Ectodermal cell (in vitro differentiated cells): Measurements from ENCODE around the gene FOSL1.
"Not testable (repeated sequence)": the region's sequence is repeated elsewhere in the genome, so short reads cannot be mapped to it uniquely, and the experiment has no call there.

Source experiments
- H3K27ac ChIP-seq: 2 replicates; pipeline ENCODE4 v1.7.0; 2013; ENCODE audit warnings: mild to moderate bottlenecking, low read depth, low read length; ENCODE audit not compliant: insufficient read depth, poor library complexity, severe bottlenecking
- H3K27me3 ChIP-seq: 2 replicates; pipeline ENCODE4 v1.7.0; 2013; ENCODE audit warnings: mild to moderate bottlenecking, low read length; ENCODE audit not compliant: insufficient read depth, control insufficient read depth, poor library complexity, severe bottlenecking
- H3K36me3 ChIP-seq: one replicate; pipeline ENCODE4 v1.7.0; 2013; ENCODE audit warnings: low read length; ENCODE audit not compliant: control insufficient read depth, insufficient read depth
- H3K4me1 ChIP-seq: one replicate; pipeline ENCODE4 v1.7.0; 2013; ENCODE audit warnings: low read length; ENCODE audit not compliant: control insufficient read depth, insufficient read depth
- H3K4me3 ChIP-seq: 2 replicates; pipeline ENCODE4 v1.7.0; 2013; ENCODE audit warnings: low read depth, low read length, control low read depth; ENCODE audit not compliant: insufficient read depth
- H3K9me3 ChIP-seq: 2 replicates; pipeline ENCODE4 v1.7.0; 2013; ENCODE audit warnings: mild to moderate bottlenecking, low read length, moderate library complexity; ENCODE audit not compliant: control insufficient read depth
- WGBS, 2 experiments: methylation state at CpG; one replicate each; pipeline ENCODE4 v1.1.7; 2013; ENCODE audit warnings: missing lambda C conversion rate in 2 of 2; 5-methylcytosine and 5-hydroxymethylcytosine counted together

FOSL1 gene

GRCh38 chr11:65851811-65852507 is 48.2 kb downstream of the FOSL1 start:
- Histone ChIP-seq H3K9me3 (no peaks in the 10 kb centered on the region), H3K27ac (no peak overlapping the region), H3K4me1 (no peaks in the 10 kb centered on the region), H3K36me3 (peaks cover 41% of the 10 kb centered on the region), H3K27me3 (no peaks in the 10 kb centered on the region), H3K4me3 (no peak overlapping the region)
- WGBS, 2 experiments, result 93 to 94% methylated on average over 10 of the region's 10 CpGs

- Histone ChIP-seq H3K27me3 (no peaks in the 10 kb centered on the region), H3K36me3 (peaks cover 41% of the 10 kb centered on the region), H3K9me3 (no peaks in the 10 kb centered on the region), H3K4me1 (no peaks in the 10 kb centered on the region), H3K4me3 (no peak overlapping the region), H3K27ac (no peak overlapping the region)
- 92 to 95% methylated on average over 14 of the region's 14 CpGs for WGBS, 2 experiments
These were observed 49.1 kb downstream of the FOSL1 start for GRCh38 chr11:65851083-65851579.

DNA sequence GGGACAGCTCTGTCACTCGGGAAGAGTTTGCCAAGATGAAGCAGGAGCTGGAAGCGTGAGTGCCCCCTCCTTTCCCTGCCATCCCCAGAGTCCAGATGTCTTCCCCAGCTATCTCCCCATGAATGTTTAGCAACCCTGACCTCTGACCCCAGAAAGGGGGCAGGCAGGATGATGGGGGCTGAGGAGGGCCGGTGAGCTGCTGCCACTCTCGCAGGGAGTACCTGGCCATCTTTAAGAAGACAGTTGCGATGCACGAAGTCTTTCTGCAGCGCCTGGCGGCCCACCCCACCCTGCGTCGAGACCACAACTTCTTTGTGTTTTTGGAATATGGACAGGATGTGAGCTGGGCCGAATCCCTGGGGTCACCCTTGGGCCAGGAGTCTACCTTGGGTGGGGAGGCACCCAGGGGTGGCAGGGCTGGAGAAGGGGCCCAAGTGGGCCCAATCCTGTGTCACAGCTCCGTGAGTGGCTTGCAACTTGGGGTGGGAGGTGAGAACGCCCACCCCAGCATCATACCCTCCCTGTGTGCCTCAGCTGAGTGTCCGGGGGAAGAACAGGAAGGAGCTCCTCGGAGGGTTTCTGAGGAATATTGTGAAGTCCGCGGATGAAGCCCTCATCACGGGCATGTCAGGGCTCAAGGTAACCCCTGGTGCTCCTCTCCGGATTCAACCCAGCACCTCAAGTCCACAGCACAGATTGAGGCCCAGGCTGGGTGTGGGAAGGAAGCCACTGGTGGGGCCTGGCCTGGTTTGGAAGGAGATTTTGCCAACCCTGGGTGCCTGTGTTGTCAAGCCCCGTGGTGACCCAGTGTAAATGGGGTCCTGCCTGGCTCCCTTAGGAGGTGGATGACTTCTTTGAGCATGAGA is 49.7 kb downstream of the FOSL1 start:
- 91% methylated on average over 20 of the region's 20 CpGs for WGBS, 2 experiments
- Histone ChIP-seq H3K36me3 (peaks cover 34% of the 10 kb centered on the region), H3K27ac (no peak overlapping the region), H3K4me1 (no peaks in the 10 kb centered on the region), H3K27me3 (no peaks in the 10 kb centered on the region), H3K9me3 (no peaks in the 10 kb centered on the region), H3K4me3 (no peak overlapping the region)

GRCh38 chr11:65849771-65850216 is 50.4 kb downstream of the FOSL1 start:
- no peaks in the 10 kb centered on the region for H3K4me1 ChIP-seq
- WGBS, 2 experiments, result 76% methylated on average over 16 of the region's 16 CpGs
- H3K9me3 ChIP-seq, result no peaks in the 10 kb centered on the region
- no peak overlapping the region for H3K27ac ChIP-seq
- H3K36me3 ChIP-seq, result peaks cover 28% of the 10 kb centered on the region
- no peak overlapping the region for H3K4me3 ChIP-seq
- H3K27me3 ChIP-seq, result no peaks in the 10 kb centered on the region

GRCh38 chr11:65849366-65849765 is 50.8 kb downstream of the FOSL1 start:
- H3K9me3 ChIP-seq, result no peaks in the 10 kb centered on the region
- H3K27me3 ChIP-seq, result no peaks in the 10 kb centered on the region
- H3K36me3 ChIP-seq, result peaks cover 23% of the 10 kb centered on the region
- no peak overlapping the region for H3K4me3 ChIP-seq
- WGBS, 2 experiments, result 82 to 83% methylated on average over 8 of the region's 8 CpGs
- H3K4me1 ChIP-seq, result no peaks in the 10 kb centered on the region
- H3K27ac ChIP-seq, result no peak overlapping the region

GRCh38 chr11:65848693-65849092 is 51.5 kb downstream of the FOSL1 start:
- not testable (repeated sequence) for H3K27ac ChIP-seq, H3K9me3 ChIP-seq, H3K4me1 ChIP-seq, H3K4me3 ChIP-seq, H3K27me3 ChIP-seq
- H3K36me3 ChIP-seq, result peaks cover 16% of the 10 kb centered on the region
- WGBS, 2 experiments, result 76 to 77% methylated on average over 7 of the region's 7 CpGs

- Histone ChIP-seq H3K27ac (no peak overlapping the region), H3K4me3 (no peak overlapping the region), H3K9me3 (no peaks in the 10 kb centered on the region), H3K4me1 (no peaks in the 10 kb centered on the region), H3K27me3 (no peaks in the 10 kb centered on the region), H3K36me3 (peaks cover 10% of the 10 kb centered on the region)
- WGBS, 2 experiments, result 86 to 88% methylated on average over 3 of the region's 3 CpGs
These were observed 52.4 kb downstream of the FOSL1 start for GRCh38 chr11:65847746-65848145.

DNA sequence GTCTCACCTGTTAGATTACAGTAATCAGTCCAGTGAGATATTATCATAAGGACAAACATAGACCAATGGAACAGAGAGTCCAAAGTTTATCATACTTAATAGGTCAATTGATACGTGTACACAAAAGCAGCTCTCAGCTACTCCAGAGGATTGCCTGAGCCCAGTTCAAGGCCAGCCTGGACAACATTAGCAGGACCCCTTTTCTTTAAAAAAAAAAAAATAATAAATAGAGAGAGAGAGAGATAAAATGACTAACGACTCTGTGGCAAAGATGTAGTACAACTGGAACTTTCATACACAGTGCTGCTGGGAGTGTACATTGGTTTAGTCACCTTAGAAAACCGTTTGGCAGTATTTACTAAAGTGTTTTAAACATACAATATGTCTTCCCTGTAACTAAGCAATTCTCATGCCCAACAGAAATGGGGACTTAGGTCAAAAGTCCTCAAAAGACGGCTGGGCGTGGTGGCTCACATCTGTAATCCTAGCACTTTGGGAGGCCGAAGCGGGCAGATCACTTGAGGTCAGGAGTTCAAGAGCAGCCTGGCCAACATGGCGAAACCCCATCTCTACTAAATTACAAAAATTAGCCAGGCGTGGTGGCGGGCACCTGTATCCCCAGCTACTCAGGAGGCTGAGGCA is 55.8 kb downstream of the FOSL1 start:
- 90 to 93% methylated on average over 10 of the region's 10 CpGs for WGBS, 2 experiments
- Histone ChIP-seq H3K27ac (no peak overlapping the region), H3K4me3 (no peak overlapping the region)

GRCh38 chr11:65843811-65844210 is 56.4 kb downstream of the FOSL1 start:
- no peak overlapping the region for H3K27ac ChIP-seq
- WGBS, 2 experiments, result 89 to 92% methylated on average over 3 of the region's 3 CpGs
- no peaks in the 10 kb centered on the region for H3K9me3 ChIP-seq
- H3K4me1 ChIP-seq, result no peaks in the 10 kb centered on the region
- H3K27me3 ChIP-seq, result no peaks in the 10 kb centered on the region
- no peaks in the 10 kb centered on the region for H3K36me3 ChIP-seq
- H3K4me3 ChIP-seq, result no peak overlapping the region

More for the DNA sequence above, 55.8 kb downstream of the FOSL1 start:
- no peaks in the 10 kb centered on the region for H3K9me3 ChIP-seq
- no peaks in the 10 kb centered on the region for H3K27me3 ChIP-seq
- no peaks in the 10 kb centered on the region for H3K36me3 ChIP-seq
- H3K4me1 ChIP-seq, result no peaks in the 10 kb centered on the region

- no peaks in the 10 kb centered on the region for H3K27me3 ChIP-seq
- WGBS, 2 experiments, result 90 to 95% methylated on average over 4 of the region's 4 CpGs
- H3K36me3 ChIP-seq, result no peaks in the 10 kb centered on the region
- H3K27ac ChIP-seq, result no peak overlapping the region
- no peaks in the 10 kb centered on the region for H3K4me1 ChIP-seq
- no peaks in the 10 kb centered on the region for H3K9me3 ChIP-seq
- H3K4me3 ChIP-seq, result no peak overlapping the region
These were observed 58.0 kb downstream of the FOSL1 start for GRCh38 chr11:65842144-65842543.
